ENCODE results near the gene ASAP2.

The ASAP2 gene

DNA sequence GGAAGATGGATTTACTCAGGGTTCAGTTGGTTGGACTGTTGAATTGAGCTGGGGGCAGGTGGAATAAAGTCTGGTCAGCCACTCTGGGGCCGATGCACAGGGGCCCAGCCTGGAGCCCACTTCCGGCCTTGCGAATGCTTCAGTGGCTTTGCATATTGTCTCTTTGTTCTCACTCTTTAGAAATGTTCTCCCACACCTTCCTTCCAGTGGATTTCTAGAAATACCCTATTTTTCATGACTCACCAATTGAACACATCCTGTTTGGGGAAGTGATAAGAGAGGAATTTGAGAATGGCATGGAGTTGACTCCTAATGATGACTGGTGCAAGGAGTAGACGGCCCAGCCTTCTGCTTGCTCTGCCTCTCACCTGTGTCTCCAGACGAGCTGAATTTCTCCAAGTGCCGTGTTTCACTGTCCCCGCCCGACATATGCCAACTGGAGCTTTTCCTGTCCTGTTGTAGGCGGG is 28.1 kb downstream of the ASAP2 start:
- H2AFZ ChIP-seq (ENCODE audit: low read length) = no peak overlapping the region
- no peak for TF ChIP-seq EZH2 (optimal IDR thresholded peaks at IDR 0.05; ENCODE audit: low read depth, low read length)
- TF ChIP-seq, protein P1, sequence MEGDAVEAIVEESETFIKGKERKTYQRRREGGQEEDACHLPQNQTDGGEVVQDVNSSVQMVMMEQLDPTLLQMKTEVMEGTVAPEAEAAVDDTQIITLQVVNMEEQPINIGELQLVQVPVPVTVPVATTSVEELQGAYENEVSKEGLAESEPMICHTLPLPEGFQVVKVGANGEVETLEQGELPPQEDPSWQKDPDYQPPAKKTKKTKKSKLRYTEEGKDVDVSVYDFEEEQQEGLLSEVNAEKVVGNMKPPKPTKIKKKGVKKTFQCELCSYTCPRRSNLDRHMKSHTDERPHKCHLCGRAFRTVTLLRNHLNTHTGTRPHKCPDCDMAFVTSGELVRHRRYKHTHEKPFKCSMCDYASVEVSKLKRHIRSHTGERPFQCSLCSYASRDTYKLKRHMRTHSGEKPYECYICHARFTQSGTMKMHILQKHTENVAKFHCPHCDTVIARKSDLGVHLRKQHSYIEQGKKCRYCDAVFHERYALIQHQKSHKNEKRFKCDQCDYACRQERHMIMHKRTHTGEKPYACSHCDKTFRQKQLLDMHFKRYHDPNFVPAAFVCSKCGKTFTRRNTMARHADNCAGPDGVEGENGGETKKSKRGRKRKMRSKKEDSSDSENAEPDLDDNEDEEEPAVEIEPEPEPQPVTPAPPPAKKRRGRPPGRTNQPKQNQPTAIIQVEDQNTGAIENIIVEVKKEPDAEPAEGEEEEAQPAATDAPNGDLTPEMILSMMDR (IDR thresholded peaks at IDR 0.05; ENCODE audit: low read length) = no peak
- TF ChIP-seq EZH2phosphoT487 (IDR thresholded peaks at IDR 0.05; ENCODE audit: low read length) = no peak
- H4K20me1 ChIP-seq (ENCODE audit: insufficient read depth, low read length) = no peaks in the 10 kb centered on the region
- H3K27ac ChIP-seq (ENCODE audit: low read length) = no peak overlapping the region
- no peak overlapping the region for H3K9ac ChIP-seq (ENCODE audit: low read length)
- H3K4me3 ChIP-seq (ENCODE audit: low read length) = no peak overlapping the region
- H3K79me2 ChIP-seq (ENCODE audit: low read length) = no peaks in the 10 kb centered on the region
- no peaks in the 10 kb centered on the region for H3K36me3 ChIP-seq (replicated peaks; ENCODE audit: insufficient read depth, low read length)
- no peaks in the 10 kb centered on the region for H3K9me3 ChIP-seq (replicated peaks; ENCODE audit: insufficient read depth, low read length)
- no peaks in the 10 kb centered on the region for H3K4me1 ChIP-seq (ENCODE audit: low read length)
- DNase-seq = no peak
- H3F3A ChIP-seq (ENCODE audit: insufficient read depth, low read length) = no peaks in the 10 kb centered on the region
- H3K9me2 ChIP-seq (replicated peaks; ENCODE audit: insufficient read depth, low read length) = no peaks in the 10 kb centered on the region
- H3K27me3 ChIP-seq (replicated peaks; ENCODE audit: insufficient read depth, low read length) = no peaks in the 10 kb centered on the region
- no peak overlapping the region for H3K4me2 ChIP-seq (ENCODE audit: low read depth, low read length)

- H3K4me1 ChIP-seq (ENCODE audit: low read length) = no peaks in the 10 kb centered on the region
- no peaks in the 10 kb centered on the region for H3F3A ChIP-seq (ENCODE audit: insufficient read depth, low read length)
- no peaks in the 10 kb centered on the region for H3K9me2 ChIP-seq (replicated peaks; ENCODE audit: insufficient read depth, low read length)
- H3K27ac ChIP-seq (ENCODE audit: low read length) = no peak overlapping the region
- H4K20me1 ChIP-seq (ENCODE audit: insufficient read depth, low read length) = no peaks in the 10 kb centered on the region
- H3K79me2 ChIP-seq (ENCODE audit: low read length) = no peaks in the 10 kb centered on the region
- H2AFZ ChIP-seq (ENCODE audit: low read length) = no peak overlapping the region
- no peak overlapping the region for H3K4me3 ChIP-seq (ENCODE audit: low read length)
- H3K9ac ChIP-seq (ENCODE audit: low read length) = no peak overlapping the region
- no peaks in the 10 kb centered on the region for H3K27me3 ChIP-seq (replicated peaks; ENCODE audit: insufficient read depth, low read length)
- no peaks in the 10 kb centered on the region for H3K36me3 ChIP-seq (replicated peaks; ENCODE audit: insufficient read depth, low read length)
- TF ChIP-seq EZH2 (optimal IDR thresholded peaks at IDR 0.05; ENCODE audit: low read depth, low read length) (no peak), EZH2phosphoT487 (IDR thresholded peaks at IDR 0.05; ENCODE audit: low read length) (no peak)
- TF ChIP-seq, protein P1 (IDR thresholded peaks at IDR 0.05; ENCODE audit: low read length) = no peak
- DNase-seq = no peak
- no peaks in the 10 kb centered on the region for H3K9me3 ChIP-seq (replicated peaks; ENCODE audit: insufficient read depth, low read length)
- no peak overlapping the region for H3K4me2 ChIP-seq (ENCODE audit: low read depth, low read length)
Measured at GRCh38 chr2:9235147-9236044, 28.8 kb downstream of the ASAP2 start.

GRCh38 chr2:9236045-9236344 is 29.4 kb downstream of the ASAP2 start:
- H3K79me2 ChIP-seq (ENCODE audit: low read length) = no peaks in the 10 kb centered on the region

More at GRCh38 chr2:9236045-9236344, 29.4 kb downstream of the ASAP2 start:
- Histone ChIP-seq H3K27me3 (replicated peaks; ENCODE audit: insufficient read depth, low read length) (no peaks in the 10 kb centered on the region), H4K20me1 (ENCODE audit: insufficient read depth, low read length) (no peaks in the 10 kb centered on the region), H3K4me1 (ENCODE audit: low read length) (no peaks in the 10 kb centered on the region), H3F3A (ENCODE audit: insufficient read depth, low read length) (no peaks in the 10 kb centered on the region), H3K4me3 (ENCODE audit: low read length) (no peak overlapping the region), H3K36me3 (replicated peaks; ENCODE audit: insufficient read depth, low read length) (no peaks in the 10 kb centered on the region), H3K9ac (ENCODE audit: low read length) (no peak overlapping the region), H2AFZ (ENCODE audit: low read length) (no peak overlapping the region), H3K27ac (ENCODE audit: low read length) (no peak overlapping the region), H3K4me2 (ENCODE audit: low read depth, low read length) (no peak overlapping the region), H3K9me2 (replicated peaks; ENCODE audit: insufficient read depth, low read length) (no peaks in the 10 kb centered on the region), H3K9me3 (replicated peaks; ENCODE audit: insufficient read depth, low read length) (no peaks in the 10 kb centered on the region)
- TF ChIP-seq EZH2phosphoT487 (IDR thresholded peaks at IDR 0.05; ENCODE audit: low read length) = no peak
- TF ChIP-seq, protein P1 (IDR thresholded peaks at IDR 0.05; ENCODE audit: low read length) = no peak
- TF ChIP-seq EZH2 (optimal IDR thresholded peaks at IDR 0.05; ENCODE audit: low read depth, low read length) = no peak
- no peak for DNase-seq
